Cardiac muscle cell (in vitro differentiated cells and primary cell): ENCODE results near the gene CDCA5. TPM values are rescaled to one million over a fixed set of nuclear protein-coding genes. Genes with fewer than 3 reads are reported as not detected.
A peak's percentile ranks its signal among the peaks of the same experiment; 100 is the strongest.

Experiments used
- DNase-seq, 2 donors: peaks; one replicate each; pipeline versions ENCODE4 v3.0.0 to v3.0.0-alpha.2; 2010 to 2017; ENCODE audit warnings: low read depth in 1 of 2, low spot score in 1 of 2
- H3K27ac ChIP-seq: fragments of 200-600 bp; sonication (generic); 2 replicates; pipeline ENCODE4 v1.5.1; 2016
- H3K27me3 ChIP-seq: fragments of 200-600 bp; sonication (generic); 2 replicates; pipeline ENCODE4 v1.6.0; 2016; ENCODE audit warnings: control low read depth
- H3K36me3 ChIP-seq: fragments of 200-600 bp; sonication (generic); 2 replicates; pipeline ENCODE4 v1.5.1; 2016; ENCODE audit warnings: control low read depth
- H3K4me1 ChIP-seq: fragments of 200-600 bp; sonication (generic); 2 replicates; pipeline ENCODE4 v1.8.1; 2017; ENCODE audit warnings: low read depth, mild to moderate bottlenecking, mixed run types
- H3K4me3 ChIP-seq: fragments of 200-600 bp; sonication (generic); 2 replicates; pipeline ENCODE4 v1.5.1; 2016; ENCODE audit warnings: mild to moderate bottlenecking
- H3K9me3 ChIP-seq: fragments of 200-600 bp; sonication (generic); 2 replicates; pipeline ENCODE4 v1.5.1; 2017; ENCODE audit warnings: low read depth, mild to moderate bottlenecking, control low read depth
- CTCF ChIP-seq: IDR thresholded peaks from 2 replicates; pipeline ENCODE4 v1.5.1; 2012; ENCODE audit warnings: low read depth, mild to moderate bottlenecking, low read length
- polyA plus RNA-seq: library from polyadenylated mRNA; unstranded; fragments of >200 nt; fragmentation: Nextera tagmentation; extraction: Ambion mirVana; gene quantifications from 2 replicates; pipeline ENCODE4 v1.2.1, GENCODE V29; 2016
- total RNA-seq: library from RNA; depleted of rRNA; stranded (reverse); fragments of >200 nt; gene quantifications from 2 replicates; pipeline ENCODE4 v1.2.3, GENCODE V29; 2016

Gene CDCA5
- total and polyA plus RNA-seq, 2 experiments from 2014 or later = 14.2 to 18.1 TPM

GRCh38 chr11:65085446-65085845 is 1.6 kb upstream of the CDCA5 start:
- H3K27ac ChIP-seq = no peak overlapping the region
- no peak for DNase-seq
- peaks cover 11% of the 10 kb centered on the region for H3K36me3 ChIP-seq
- no peaks in the 10 kb centered on the region for H3K27me3 ChIP-seq
- TF ChIP-seq CTCF = no peak
- H3K9me3 ChIP-seq = no peaks in the 10 kb centered on the region
- H3K4me1 ChIP-seq = no peaks in the 10 kb centered on the region
- H3K4me3 ChIP-seq = no peak overlapping the region

- TF ChIP-seq CTCF = no peak
These were observed 947 bp upstream of the CDCA5 start for GRCh38 chr11:65084598-65085375.

GRCh38 chr11:65083134-65083833 is 556 bp downstream of the CDCA5 start:
- Histone ChIP-seq H3K9me3 (no peaks in the 10 kb centered on the region), H3K27me3 (no peaks in the 10 kb centered on the region), H3K36me3 (peaks cover 8% of the 10 kb centered on the region), H3K4me1 (no peaks in the 10 kb centered on the region), H3K4me3 (peak overlapping the region; percentile 84), H3K27ac (peak overlapping the region; percentile 92)
- no peak for TF ChIP-seq CTCF
- no peak for DNase-seq

More at GRCh38 chr11:65084598-65085375, 947 bp upstream of the CDCA5 start:
- Histone ChIP-seq H3K9me3 (no peaks in the 10 kb centered on the region), H3K27ac (peak overlapping the region; percentile 92), H3K4me1 (no peaks in the 10 kb centered on the region), H3K36me3 (peaks cover 11% of the 10 kb centered on the region), H3K4me3 (peak overlapping the region; percentile 84), H3K27me3 (no peaks in the 10 kb centered on the region)
- no peak for DNase-seq

- Histone ChIP-seq H3K9me3 (no peaks in the 10 kb centered on the region), H3K4me3 (no peak overlapping the region), H3K27me3 (no peaks in the 10 kb centered on the region), H3K36me3 (no peaks in the 10 kb centered on the region), H3K27ac (peak overlapping the region; percentile 1), H3K4me1 (no peaks in the 10 kb centered on the region)
- no peak for TF ChIP-seq CTCF
- DNase-seq = no peak
These were observed 5.0 kb downstream of the CDCA5 start for GRCh38 chr11:65078786-65079342.

GRCh38 chr11:65078151-65078550 is 5.7 kb downstream of the CDCA5 start:
- peak; percentile 40 to 59 for DNase-seq
- Histone ChIP-seq H3K4me3 (no peak overlapping the region), H3K27me3 (no peaks in the 10 kb centered on the region), H3K9me3 (no peaks in the 10 kb centered on the region), H3K4me1 (no peaks in the 10 kb centered on the region), H3K36me3 (no peaks in the 10 kb centered on the region), H3K27ac (peak overlapping the region; percentile 1)
- peak; percentile 58 for TF ChIP-seq CTCF
